Activated B cell treated with CpG ODN at 0.5 μM for 24 hours (primary cell): Measurements from ENCODE around the gene AGAP1. TPM values are rescaled to one million over a fixed set of nuclear protein-coding genes. Genes with fewer than 3 reads are reported as not detected.

ENCODE experiments used
- ATAC-seq: fragments of 200-7000 bp; cut with Tn5 transposase; one replicate; pipeline ENCODE4 v1.10.0; 2021; ENCODE audit warnings: low read depth, mild to moderate bottlenecking, moderate library complexity
- CTCF ChIA-PET: fragments of 350-600 bp; sonication (Branson Sonifier 250); formaldehyde crosslinking; loops from one replicate; lab custom pipeline; 2021; ENCODE audit warnings: antibody characterized with exemption; lab: Charles Lee
- POLR2A ChIA-PET: fragments of 350-600 bp; sonication (Branson Sonifier 250); formaldehyde crosslinking; loops from one replicate; lab custom pipeline; 2021; ENCODE audit warnings: antibody characterized with exemption; lab: Charles Lee
- DNase-seq: peaks from one replicate; pipeline ENCODE4 v3.0.0; 2022
- H3K27ac Mint-ChIP-seq: one replicate; pipeline ENCODE4 v1.8.0; 2020; ENCODE audit warnings: mixed read lengths
- H3K27me3 Mint-ChIP-seq: one replicate; pipeline ENCODE4 v1.8.0; 2021; ENCODE audit warnings: mixed read lengths
- H3K36me3 Mint-ChIP-seq: one replicate; pipeline ENCODE4 v1.8.0; 2021; ENCODE audit warnings: low read depth, mixed read lengths
- H3K4me1 Mint-ChIP-seq: one replicate; pipeline ENCODE4 v1.8.0; 2021; ENCODE audit warnings: mixed read lengths
- H3K4me3 Mint-ChIP-seq: one replicate; pipeline ENCODE4 v1.8.0; 2020; ENCODE audit warnings: mild to moderate bottlenecking, mixed read lengths
- H3K9me3 Mint-ChIP-seq: one replicate; pipeline ENCODE4 v1.8.0; 2020; ENCODE audit warnings: mixed read lengths
- CTCF ChIP-seq: fragments of 200-600 bp; IDR thresholded peaks from one replicate; pipeline ENCODE4 v1.8.0; 2022; ENCODE audit warnings: antibody characterized with exemption, mild to moderate bottlenecking
- intact Hi-C: fragments of 100-400 bp; cut with micrococcal nuclease; formaldehyde crosslinking; loops from one replicate; pipeline ENCODE4 v1.15.1; 2024
- total RNA-seq: library from RNA; stranded (reverse); gene quantifications from 2 replicates; pipeline ENCODE4 v1.2.3, GENCODE V29; 2022

The AGAP1 gene
- total RNA-seq, 1 donor from 2014 or later = not detected

- no peaks in the 10 kb centered on the region for H3K9me3 Mint-ChIP-seq
- CTCF ChIA-PET = no interaction called here
Observed at GRCh38 chr2:235532307-235532706, 38.5 kb downstream of the AGAP1 start.

GRCh38 chr2:235533198-235533597, 39.4 kb downstream of the AGAP1 start:
- no peak for TF ChIP-seq CTCF
- Mint-ChIP-seq H3K9me3 (no peaks in the 10 kb centered on the region), H3K4me3 (no peak overlapping the region), H3K27me3 (peaks cover 2% of the 10 kb centered on the region), H3K27ac (no peak overlapping the region), H3K36me3 (no peaks in the 10 kb centered on the region), H3K4me1 (no peaks in the 10 kb centered on the region)
- POLR2A ChIA-PET = no interaction called here
- intact Hi-C loops = no loop called here
- CTCF ChIA-PET = no interaction called here
- no peak for DNase-seq
- ATAC-seq = no peak

More at GRCh38 chr2:235532307-235532706, 38.5 kb downstream of the AGAP1 start:
- Mint-ChIP-seq H3K4me3 (no peak overlapping the region), H3K4me1 (no peaks in the 10 kb centered on the region), H3K27ac (no peak overlapping the region), H3K27me3 (peaks cover 2% of the 10 kb centered on the region), H3K36me3 (no peaks in the 10 kb centered on the region)
- POLR2A ChIA-PET = no interaction called here
- intact Hi-C loops = no loop called here
- ATAC-seq (no peak), DNase-seq (no peak)
- TF ChIP-seq CTCF = no peak

GRCh38 chr2:235533616-235534385, 40.0 kb downstream of the AGAP1 start:
- intact Hi-C loops = no loop called here
- H3K4me3 Mint-ChIP-seq = no peak overlapping the region
- no peak for ATAC-seq
- TF ChIP-seq CTCF = no peak
- POLR2A ChIA-PET = no interaction called here
- DNase-seq = no peak
- CTCF ChIA-PET = no interaction called here
- H3K27ac Mint-ChIP-seq = no peak overlapping the region
- H3K9me3 Mint-ChIP-seq = no peaks in the 10 kb centered on the region
- H3K36me3 Mint-ChIP-seq = no peaks in the 10 kb centered on the region
- H3K27me3 Mint-ChIP-seq = no peaks in the 10 kb centered on the region
- H3K4me1 Mint-ChIP-seq = no peaks in the 10 kb centered on the region

- ATAC-seq (no peak), DNase-seq (no peak)
- Mint-ChIP-seq H3K4me3 (no peak overlapping the region), H3K9me3 (no peaks in the 10 kb centered on the region), H3K4me1 (no peaks in the 10 kb centered on the region), H3K27ac (no peak overlapping the region), H3K27me3 (no peaks in the 10 kb centered on the region), H3K36me3 (no peaks in the 10 kb centered on the region)
- TF ChIP-seq CTCF = no peak
- ChIA-PET POLR2A (no interaction called here), CTCF (no interaction called here)
- intact Hi-C loops = no loop called here
Observed at GRCh38 chr2:235534678-235535422, 41.0 kb downstream of the AGAP1 start.

GRCh38 chr2:235535423-235536130, 41.7 kb downstream of the AGAP1 start:
- Mint-ChIP-seq H3K36me3 (no peaks in the 10 kb centered on the region), H3K9me3 (no peaks in the 10 kb centered on the region), H3K4me1 (no peaks in the 10 kb centered on the region), H3K27me3 (no peaks in the 10 kb centered on the region), H3K4me3 (no peak overlapping the region), H3K27ac (no peak overlapping the region)
- intact Hi-C loops = no loop called here
- ChIA-PET CTCF (no interaction called here), POLR2A (no interaction called here)
- no peak for ATAC-seq
- no peak for DNase-seq
- no peak for TF ChIP-seq CTCF
